ENCODE results near the gene MMS19.

GRCh38 chr10:97485647-97486281, 12.5 kb downstream of the MMS19 start:
- no peak for TF ChIP-seq POLR2A (IDR thresholded peaks at IDR 0.05)
- no peak for TF ChIP-seq CTCF (IDR thresholded peaks at IDR 0.05)

Measured in adrenal gland (tissue), 5 donors.